GM20431 (cell line): ENCODE results near the gene MMAA.
"Not testable (repeated sequence)": the region's sequence is repeated elsewhere in the genome, so short reads cannot be mapped to it uniquely, and the experiment has no call there.

Source experiments
- in situ Hi-C: fragments of 300-500 bp; cut with MseI, MboI; formaldehyde crosslinking; loops from one replicate; pipeline ENCODE4 v1.15.0; 2020; ENCODE audit warnings: low sequenced_read_pairs; ENCODE audit not compliant: unreplicated experiment

Gene MMAA

DNA sequence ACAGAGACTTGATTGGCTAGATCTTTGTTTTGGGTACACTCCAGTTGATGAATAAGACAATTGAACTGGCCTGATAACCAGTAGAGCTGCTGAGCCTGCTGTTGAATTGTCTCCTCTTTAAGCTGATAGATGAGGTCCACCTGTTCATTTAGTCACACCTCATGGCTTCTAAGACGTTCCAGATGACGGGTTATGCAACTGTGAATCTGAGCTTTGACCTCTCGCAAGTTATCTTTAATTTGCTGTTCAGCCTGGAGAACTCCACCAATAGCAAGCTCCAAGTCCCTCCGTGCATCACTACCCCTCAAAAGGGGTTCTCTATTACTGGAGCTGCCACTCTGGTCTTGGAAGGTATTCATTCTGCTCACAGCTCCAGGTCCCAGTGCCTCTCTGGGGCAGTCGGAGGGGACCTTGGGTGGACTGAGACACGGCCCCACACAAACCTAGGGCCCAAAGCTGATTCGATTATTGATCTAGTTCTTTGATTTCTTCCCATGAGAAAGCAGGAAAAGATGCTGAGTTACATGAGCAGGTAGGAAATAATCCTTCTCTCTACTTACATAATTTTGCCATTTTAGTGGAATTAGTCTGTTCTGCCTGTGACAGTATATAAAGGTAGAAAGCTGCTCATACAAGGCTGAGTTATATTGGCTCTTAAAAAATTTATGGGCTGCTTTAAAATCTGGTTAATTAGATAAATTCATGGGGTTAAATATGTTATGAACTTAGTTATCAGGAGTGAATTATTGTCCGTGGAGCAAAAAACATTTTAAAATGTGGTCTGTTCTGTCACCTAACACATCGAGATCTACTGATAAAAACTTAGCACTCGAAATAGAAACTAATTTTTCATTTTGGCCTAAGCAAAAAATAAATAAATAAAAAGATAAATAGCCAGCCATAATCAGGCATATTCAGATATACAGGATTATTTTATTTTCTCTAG is 6.8 kb downstream of the MMAA start:
- in situ Hi-C loops = no loop called here

DNA sequence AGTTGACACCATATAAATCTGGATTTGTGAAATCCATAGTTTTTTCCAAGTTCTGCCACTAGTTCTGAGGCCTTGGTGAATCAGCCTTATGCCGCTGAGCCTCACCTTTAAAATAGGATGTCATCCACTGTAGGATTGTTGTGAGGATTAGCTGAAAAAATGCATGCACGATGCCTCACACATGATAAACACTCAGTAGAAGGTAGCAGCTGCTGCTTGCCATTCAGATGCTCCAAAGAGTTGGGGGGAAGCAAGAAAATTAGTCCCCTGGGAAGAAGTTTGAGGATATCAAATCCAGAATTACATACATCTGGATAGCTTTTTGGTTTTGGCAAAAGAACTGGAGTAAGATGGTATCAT is 7.4 kb downstream of the MMAA start:
- in situ Hi-C loops = no loop called here

DNA sequence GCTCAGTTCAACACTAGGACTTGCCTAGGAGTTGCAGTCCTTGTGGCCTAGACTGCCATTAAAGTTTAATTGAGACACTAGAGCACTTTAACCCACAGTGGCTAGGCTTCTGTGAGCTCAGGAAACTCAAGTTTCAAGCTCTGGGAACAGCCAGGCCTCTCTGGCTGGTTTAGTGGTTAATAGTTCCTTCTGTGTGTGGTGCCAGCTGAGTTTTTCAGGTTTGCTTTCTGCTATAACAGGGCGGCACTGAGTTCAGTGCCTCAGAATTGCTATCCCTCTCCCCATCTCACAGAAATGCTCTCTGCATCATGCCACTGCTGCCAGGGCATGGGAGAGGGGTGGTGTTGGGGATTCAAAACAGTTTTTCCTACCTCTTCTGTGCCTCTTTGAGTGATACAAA is 15.9 kb downstream of the MMAA start:
- in situ Hi-C loops = no loop called here

DNA sequence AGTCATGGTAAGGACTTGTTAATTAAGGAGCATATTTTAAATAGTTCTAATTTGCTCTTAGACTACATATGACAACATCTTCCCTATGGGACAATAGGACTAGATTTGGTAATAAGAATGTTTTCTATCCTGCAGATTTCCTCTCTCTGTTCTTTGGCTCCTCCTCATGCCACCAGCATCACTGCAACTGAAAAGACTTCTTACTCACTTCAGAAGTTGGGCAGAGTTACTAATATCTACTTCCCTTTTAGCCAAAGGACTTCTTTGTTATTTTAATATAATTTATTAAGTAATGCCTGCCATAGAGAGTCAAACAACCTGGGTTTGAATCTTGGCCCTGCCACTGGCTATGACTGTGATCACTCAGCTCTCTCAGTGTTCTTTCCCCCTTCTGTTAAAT is 16.4 kb downstream of the MMAA start:
- in situ Hi-C loops = no loop called here

DNA sequence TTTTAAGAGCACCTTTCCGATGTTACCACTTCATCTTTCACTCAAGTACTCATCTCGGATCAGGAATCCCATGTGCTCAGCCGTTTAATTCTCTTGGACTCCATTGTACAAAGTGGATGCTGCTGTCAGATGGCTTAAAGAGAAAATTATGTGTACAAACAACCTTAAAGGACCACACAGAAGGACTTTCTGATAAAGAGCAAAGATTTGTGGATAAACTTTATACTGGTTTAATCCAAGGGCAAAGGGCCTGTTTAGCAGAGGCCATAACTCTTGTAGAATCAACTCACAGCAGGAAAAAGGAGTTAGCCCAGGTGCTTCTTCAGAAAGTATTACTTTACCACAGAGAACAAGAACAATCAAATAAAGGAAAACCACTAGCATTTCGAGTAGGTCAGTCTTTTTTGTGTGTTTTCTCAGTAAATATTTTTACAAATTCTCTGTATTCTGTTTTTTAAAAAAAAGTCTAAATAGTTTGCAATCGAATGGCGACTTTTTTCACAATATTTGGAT is 20.1 kb downstream of the MMAA start:
- in situ Hi-C loops = no loop called here

DNA sequence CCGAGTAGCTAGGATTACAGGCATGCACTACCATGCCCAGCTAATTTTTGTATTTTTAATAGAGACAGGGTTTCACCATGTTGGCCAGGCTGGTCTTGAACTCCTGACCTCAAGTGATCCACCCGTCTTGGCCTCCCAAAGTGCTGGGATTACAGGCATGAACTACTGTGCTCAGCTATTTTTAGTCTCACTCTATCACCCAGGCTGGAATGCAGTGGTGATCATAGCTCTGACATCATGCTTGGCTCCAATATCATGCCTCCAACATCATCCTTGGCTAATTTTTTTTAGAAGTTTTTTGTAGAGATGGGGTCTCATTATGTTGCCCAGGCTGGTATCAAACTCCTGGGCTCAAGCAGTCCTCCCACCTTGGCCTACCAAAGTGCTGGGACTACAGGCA is 21.1 kb downstream of the MMAA start:
- in situ Hi-C loops = not testable (repeated sequence)

DNA sequence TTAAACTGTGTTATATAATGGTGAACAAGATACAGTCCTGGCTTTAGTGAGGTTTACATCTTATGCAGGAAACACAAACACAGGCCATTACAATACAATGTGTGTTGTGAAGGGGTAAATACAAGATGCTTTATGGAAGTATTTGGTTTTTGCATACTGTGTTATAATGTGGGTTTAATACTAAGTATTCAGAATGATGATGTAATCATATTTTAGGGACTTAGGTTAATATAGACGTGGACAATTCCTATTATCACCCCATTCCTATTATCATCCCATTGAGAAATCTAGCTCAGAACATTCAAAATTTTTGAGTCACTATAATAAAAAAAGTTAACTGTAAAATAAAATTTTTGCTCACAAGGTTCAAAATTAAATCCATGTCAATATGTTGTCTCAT is 24.1 kb downstream of the MMAA start:
- in situ Hi-C loops = no loop called here

DNA sequence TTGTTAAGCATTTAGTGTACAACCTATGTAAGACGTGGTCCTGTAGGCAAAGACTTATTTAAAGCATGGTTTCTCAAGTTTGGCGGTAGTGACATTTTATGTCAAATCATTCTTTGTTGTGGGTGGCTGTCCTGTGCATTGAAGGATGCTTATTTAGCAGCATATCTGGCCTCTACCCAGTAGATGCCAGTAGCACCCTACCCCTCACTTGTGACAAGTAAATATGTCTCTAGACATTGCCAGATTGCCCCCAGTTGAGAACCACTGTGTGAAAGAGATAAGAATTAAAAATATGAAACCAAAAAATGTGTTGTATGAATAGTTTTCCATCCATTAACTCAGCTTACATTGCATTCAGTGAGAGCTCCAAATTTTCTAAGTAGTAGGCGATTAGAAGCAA is 25.5 kb downstream of the MMAA start:
- in situ Hi-C loops = no loop called here

DNA sequence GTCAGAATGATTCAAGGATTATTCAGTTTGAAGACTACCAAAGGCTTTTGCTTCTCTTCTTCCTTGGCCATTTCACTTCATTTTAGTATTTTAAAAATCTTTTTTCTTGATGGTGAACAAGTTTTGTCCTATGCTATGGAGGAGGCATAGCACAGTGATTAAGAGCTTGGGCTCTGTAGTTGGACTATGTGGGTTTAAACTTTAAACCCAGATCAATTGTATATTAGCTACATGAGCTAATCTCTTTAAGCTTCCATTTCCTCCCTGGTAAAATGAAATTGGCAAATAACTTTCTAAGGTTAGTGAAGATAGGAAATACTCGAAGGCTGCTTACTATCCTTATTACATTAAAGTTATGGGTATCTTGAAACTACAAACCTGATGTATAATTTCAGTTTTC is 37.0 kb downstream of the MMAA start:
- in situ Hi-C loops = no loop called here

DNA sequence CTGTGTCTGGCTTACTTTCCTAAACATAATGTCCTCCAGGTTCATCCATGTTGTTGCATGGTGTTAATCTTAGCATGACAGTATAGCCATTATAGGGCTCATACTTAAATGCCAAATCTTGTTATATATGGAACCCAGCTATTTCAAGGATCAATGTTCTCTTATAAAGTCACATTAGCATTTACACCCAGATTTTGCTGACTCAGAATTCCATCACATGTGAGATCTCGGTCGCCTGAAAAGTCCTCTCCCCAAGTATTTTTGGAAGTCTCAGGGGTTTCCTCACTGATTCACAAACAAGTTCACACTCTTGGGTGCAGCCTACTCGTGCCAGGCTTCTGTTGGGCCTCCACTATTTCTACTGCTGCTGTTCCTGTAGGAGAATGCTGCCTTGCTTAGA is 40.9 kb downstream of the MMAA start:
- in situ Hi-C loops = no loop called here

DNA sequence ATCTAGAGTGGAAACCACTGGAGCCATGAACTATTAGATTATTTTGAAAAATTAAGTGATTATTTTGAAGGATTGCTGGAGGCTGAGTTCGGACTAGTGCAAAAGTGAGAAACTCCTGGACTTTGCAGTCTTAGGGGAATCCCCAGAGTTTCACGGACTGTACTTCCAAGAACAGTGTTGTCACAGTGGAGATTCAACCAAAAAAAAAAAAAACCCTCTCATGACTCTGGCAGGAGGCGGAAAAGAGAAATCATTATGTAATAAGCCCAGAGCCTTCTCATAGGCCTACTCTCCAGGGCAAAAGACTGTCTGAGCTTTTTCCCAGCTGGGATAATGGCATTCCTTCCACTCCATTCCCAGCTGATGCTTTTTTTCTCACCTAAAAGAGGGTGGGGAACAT is 44.0 kb downstream of the MMAA start:
- in situ Hi-C loops = no loop called here

DNA sequence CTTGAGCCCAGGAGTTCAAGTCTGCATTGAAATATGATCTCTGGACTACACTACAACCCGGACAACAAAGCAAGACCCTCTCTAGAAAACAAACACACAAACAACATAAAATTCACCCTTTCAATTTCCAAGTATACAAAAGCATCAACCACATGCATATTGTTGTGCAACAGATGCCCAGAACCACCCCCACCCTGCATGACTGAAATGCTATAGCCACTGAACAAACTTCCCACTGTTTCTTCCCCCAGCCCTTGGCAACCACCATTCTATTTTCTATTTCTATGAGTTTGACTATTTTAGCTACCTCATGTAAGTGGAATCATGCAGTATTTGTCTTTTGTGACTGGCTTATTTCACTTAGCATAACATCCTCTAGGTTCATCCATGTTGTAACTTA is 46.6 kb downstream of the MMAA start:
- in situ Hi-C loops = no loop called here

DNA sequence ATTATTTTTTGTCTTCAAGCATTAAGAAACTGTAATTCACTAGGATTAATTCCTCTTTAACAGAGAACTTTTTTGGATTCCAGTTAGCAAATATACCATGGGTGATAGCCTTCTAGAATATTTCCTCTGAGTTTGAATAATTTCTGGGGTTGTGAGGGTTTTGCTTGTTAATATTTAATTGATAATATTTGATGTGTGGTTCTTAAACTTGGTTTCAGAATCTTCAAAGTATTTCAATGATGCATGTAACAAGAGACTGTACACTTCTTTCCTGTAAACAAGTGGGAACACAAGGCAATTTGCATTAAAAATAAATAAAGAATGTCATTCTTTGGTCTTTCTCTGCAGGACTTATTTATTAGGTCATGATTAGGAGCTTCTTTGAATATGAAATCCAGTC is 51.2 kb downstream of the MMAA start:
- in situ Hi-C loops = no loop called here

DNA sequence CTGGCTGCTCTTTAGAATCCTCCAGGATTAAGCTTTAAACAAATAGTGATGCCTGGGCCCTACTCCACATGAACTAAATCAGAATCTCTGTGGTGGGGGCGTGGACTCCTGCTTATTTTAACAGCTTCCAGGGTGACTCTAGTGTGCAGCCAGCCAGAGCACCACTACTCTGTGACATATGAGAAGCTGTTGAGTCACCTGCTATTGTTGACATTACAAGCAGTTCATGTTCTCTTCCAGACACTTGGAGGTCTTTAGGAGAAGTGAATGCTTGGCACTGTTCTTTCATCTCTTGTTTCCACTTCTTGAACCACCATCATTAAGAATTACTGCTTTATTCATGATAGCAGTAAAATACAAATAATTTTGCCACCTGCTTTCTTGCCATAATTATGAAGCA is 60.3 kb downstream of the MMAA start:
- in situ Hi-C loops = no loop called here

DNA sequence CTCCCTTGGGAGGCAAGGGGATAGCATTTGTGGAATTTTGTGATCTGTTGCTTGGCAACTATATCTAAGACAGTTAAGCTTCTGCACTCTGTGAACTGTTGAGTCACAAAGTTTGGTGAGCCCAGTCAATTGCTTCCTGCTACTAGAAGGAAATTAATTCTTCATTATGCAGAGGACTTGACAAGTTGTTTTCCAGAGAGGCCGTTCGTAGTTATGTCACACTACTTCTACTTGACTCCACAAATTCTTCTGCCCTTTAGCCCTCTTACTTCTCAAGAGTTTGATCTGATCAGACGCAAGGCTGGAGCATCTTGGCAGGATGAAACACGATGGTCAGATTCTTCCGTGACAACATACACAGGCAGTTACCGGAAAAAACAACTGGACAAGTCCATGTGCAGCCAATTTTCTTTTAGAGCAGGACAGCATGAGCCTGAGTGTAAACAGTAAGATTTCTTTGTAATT is 60.8 kb downstream of the MMAA start, which contains the start of gene C4orf51:
Gene C4orf51 (plus strand): TSS at position 156 of the 465 bp plus-strand sequence. CDS start 58 bp downstream, at position 214.
- in situ Hi-C loops = no loop called here

DNA sequence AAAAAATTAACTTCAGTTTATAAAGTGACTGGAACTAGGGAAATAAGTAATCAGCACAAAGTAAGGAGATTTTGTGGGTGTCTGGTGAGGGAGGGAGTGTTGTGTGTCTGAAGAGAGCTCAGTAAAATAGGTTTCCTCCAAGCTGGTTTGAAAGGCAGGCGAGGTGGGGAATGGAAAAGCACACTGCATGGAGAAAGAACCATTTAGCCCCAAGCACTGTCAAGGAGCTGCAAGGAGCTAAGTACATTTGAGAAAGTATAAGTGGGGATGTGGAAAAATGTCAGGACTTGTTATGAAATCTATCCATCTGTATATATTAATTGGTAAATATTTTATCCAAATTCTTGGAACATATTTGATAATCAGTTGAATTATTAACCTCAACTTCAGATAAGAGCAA is 61.7 kb downstream of the MMAA start:
- in situ Hi-C loops = no loop called here

DNA sequence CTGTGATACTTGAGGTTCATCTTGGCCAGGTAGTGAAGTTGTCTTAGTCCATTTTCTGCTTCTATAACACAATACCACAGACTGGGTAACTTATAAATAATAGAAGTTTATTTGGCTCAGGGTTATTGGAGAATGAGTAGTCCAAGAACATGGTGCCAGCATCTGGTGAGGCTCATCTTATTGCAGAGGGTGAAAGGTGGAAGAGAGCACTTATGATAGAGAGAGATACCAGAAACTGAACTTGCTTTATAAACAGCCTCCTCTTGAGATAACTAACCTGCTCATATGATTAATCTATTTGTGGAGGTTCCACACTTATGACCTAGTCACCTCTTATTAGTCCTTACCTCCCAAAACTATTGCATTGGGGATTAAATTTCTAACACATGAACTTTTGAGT is 62.3 kb downstream of the MMAA start:
- in situ Hi-C loops = no loop called here

DNA sequence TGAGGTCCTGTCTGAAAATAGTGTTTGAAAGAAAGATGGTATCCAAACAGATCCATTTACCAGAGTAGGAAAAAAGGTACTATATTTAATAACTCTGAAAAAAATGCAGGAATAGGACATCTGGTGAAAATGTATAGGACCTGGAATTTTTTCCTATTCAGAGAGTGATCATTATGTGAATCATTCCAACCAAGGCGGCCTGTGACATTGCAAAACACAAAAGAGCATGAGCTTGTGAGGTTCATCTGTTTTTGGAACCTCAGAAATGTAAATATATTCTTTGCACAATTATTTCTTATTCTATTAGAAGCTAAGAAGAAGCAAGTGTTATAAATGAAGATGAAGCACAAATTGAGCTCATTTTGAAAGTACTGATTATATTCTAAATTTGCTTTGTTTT is 62.8 kb downstream of the MMAA start:
- in situ Hi-C loops = no loop called here

DNA sequence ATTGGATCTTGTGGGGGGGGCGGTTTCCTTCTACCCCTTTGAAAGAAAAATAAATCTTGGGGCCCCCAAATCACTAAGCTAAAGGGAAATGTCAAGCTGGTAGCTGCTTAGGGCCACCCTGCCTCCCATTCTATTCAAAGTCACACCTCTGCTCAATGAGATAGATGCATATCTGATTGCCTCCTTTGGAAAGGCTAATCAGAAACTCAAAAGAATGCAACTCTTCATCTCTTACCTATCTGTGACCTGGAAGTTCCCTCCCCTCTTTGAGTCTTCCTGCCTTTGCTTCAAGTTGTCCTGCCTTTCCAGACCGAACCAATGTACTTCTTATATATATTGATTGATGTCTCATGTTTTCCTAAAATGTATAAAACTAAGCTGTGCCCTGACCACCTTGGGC is 67.8 kb downstream of the MMAA start:
- in situ Hi-C loops = no loop called here

DNA sequence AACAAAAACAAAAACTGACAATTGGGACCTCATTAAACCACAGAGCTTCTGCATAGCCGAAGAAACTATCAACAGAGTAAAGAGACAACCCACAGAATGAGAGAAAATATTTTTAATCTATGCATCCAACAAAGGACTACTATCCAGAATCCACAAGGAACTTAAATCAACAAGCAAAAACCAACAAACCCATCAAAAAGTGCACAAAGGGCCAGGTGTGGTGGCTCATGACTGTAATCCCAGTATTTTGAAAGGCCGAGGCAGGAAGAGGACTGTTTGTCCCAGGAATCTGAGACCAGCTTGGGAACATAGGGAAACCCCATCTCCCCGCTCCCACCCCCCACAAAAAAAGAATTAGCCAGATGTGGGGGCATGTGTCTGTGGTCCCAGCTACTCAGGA is 71.4 kb downstream of the MMAA start:
- in situ Hi-C loops = no loop called here

DNA sequence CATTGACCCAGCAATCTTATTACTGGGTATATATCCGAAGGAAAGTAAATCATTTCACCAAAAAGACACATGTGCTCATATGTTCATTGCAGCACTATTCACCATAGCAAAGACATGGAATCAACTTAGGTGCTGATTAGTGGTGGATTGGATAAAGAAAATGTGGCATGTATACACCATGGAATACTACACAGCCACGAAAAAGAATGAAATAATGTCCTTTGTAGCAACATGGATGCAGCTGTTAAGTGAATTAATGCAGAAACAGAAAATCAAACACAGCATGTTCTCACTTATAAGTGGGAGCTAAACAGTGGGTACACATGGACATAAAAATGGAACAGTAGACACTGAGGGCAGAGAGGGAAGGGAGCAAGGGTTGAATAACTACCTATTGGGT is 72.2 kb downstream of the MMAA start:
- in situ Hi-C loops = not testable (repeated sequence)

DNA sequence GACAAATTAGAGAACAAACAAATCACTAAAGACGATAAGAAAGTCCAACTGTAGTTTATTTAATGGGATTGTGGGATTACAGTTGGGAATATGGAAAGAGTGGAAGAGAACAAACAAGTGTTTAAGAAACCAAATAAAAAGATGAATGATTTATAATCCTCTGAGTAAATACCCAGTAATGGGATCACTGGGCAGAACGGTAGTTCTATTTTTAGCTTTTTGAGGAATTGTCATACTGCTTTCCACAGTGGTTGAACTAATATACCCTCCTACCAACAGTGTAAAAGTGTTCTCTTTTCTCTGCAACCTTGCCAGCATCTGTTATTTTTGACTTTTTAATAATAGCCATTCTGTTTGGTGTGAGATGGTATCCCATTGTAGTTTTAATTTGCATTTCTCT is 75.7 kb downstream of the MMAA start:
- in situ Hi-C loops = no loop called here
